ENCODE measurements around the gene PEX7.

PEX7 gene

DNA sequence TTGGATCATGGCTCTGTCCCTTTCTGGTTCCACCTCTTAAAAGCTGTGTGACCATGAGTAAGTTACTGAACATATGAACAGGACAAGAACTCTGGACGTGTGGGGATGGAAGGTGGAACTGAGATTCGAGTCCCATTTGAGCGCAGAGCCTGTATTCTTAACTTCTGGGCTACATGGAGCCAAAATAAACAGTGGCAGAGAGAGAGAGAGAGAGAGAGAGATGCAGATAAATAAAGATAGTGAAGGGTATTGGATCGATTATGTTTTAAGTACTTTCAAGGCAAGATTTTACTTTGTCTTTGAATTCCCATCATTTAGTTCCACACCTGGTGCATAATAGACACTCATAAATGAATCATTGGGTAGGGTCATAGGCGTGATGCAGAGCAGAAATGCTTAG lies 139.5 kb downstream of the PEX7 start:
- H3K27ac ChIP-seq, result no peak overlapping the region
- H3K9ac ChIP-seq (ENCODE audit: insufficient read length), result no peak overlapping the region
- no peaks in the 10 kb centered on the region for H3K36me3 ChIP-seq (ENCODE audit: insufficient read depth, low read length)
- no peak for TF ChIP-seq EZH2 (IDR thresholded peaks at IDR 0.05)
- TF ChIP-seq POLR2AphosphoS5 (IDR thresholded peaks at IDR 0.05; ENCODE audit: borderline replicate concordance, low read depth, low read length), result no peak
- TF ChIP-seq FOXP2 (optimal IDR thresholded peaks at IDR 0.05; ENCODE audit: control extremely low read depth, extremely low read length, insufficient read depth), result no peak
- no peaks in the 10 kb centered on the region for H3K9me3 ChIP-seq (ENCODE audit: low read depth, low read length)
- no peak for DNase-seq (ENCODE audit: low read depth, low spot score)
- H3K4me3 ChIP-seq, result no peak overlapping the region

DNA sequence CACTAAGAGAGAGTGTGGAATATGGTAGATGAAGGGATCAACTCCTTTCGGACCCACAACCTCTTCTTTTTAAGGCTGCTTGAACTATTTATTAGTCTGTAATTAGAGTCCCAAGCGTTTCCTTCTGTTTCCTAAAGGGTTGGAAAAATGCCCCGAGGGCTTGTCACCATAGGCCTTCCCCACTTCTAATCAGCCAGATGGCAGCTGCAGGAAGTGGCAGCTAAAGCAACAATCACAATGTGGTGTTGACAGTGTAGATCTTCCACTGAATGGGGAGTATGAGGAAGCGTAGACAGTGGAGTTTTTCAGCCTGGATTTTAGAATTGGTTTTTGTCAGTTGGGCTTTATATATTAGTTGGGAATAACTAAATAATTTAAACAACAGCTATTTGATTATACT lies 140.3 kb downstream of the PEX7 start:
- peak; percentile 61 for DNase-seq (ENCODE audit: low read depth, low spot score)
- Histone ChIP-seq H3K27ac (no peak overlapping the region), H3K4me3 (peak overlapping the region; percentile 2; the same call in 1 of the 2 replicates), H3K9ac (ENCODE audit: insufficient read length) (no peak overlapping the region), H3K36me3 (ENCODE audit: insufficient read depth, low read length) (no peaks in the 10 kb centered on the region), H3K9me3 (ENCODE audit: low read depth, low read length) (no peaks in the 10 kb centered on the region)
- TF ChIP-seq POLR2AphosphoS5 (IDR thresholded peaks at IDR 0.05; ENCODE audit: borderline replicate concordance, low read depth, low read length), result peak; percentile 39; the same call in 1 of the 2 replicates
- peak; percentile 29 for TF ChIP-seq FOXP2 (optimal IDR thresholded peaks at IDR 0.05; ENCODE audit: control extremely low read depth, extremely low read length, insufficient read depth)
- TF ChIP-seq EZH2 (IDR thresholded peaks at IDR 0.05), result no peak

DNA sequence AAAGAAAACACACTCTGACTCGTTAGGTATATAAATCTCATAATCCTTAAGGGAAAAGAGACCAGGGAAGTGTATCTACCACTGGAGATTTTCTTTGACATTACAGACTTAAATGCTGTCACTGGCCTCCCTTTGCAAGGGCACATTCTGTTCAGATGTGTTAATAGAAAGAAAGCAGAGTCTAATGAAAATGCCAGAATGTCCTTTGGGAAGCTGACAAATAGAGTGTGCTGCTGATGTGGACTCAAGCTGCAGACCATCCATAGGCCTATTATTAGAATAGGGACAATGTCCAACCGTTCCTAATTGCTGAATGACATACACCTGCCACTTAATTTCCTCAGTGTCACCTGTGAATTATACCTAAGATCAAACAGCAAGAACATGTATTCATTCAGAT lies 140.9 kb downstream of the PEX7 start:
- H3K9me3 ChIP-seq (ENCODE audit: low read depth, low read length), result no peaks in the 10 kb centered on the region
- H3K9ac ChIP-seq (ENCODE audit: insufficient read length), result no peak overlapping the region
- no peak overlapping the region for H3K4me3 ChIP-seq
- DNase-seq (ENCODE audit: low read depth, low spot score), result no peak
- no peak for TF ChIP-seq POLR2AphosphoS5 (IDR thresholded peaks at IDR 0.05; ENCODE audit: borderline replicate concordance, low read depth, low read length)
- no peak for TF ChIP-seq FOXP2 (optimal IDR thresholded peaks at IDR 0.05; ENCODE audit: control extremely low read depth, extremely low read length, insufficient read depth)
- TF ChIP-seq EZH2 (IDR thresholded peaks at IDR 0.05), result no peak
- H3K27ac ChIP-seq, result no peak overlapping the region
- H3K36me3 ChIP-seq (ENCODE audit: insufficient read depth, low read length), result no peaks in the 10 kb centered on the region

Measured in SK-N-MC (cell line).